ENCODE measurements around the gene FCRLA.
"Not testable (repeated sequence)": the region's sequence is repeated elsewhere in the genome, so short reads cannot be mapped to it uniquely, and the experiment has no call there.

Gene FCRLA

DNA sequence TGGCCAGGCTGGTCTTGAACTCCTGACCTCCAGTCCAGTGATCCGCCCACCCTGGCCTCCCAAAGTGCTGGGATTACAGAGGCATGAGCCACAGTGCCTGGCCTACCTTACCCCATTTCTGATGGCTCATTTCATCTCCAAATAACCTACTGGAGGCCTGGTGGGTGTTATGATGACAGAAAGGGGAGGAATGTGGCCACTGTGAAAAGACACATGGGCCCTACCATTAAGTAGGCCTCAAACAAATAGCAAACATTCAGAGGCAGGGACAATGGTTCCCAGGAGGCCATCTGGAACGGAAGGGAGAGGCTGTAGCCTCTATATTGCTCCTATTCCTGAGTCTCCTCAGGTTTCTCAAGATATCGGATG is 932 bp upstream of the FCRLA start:
- no peak for DNase-seq (ENCODE audit: low spot score)

DNA sequence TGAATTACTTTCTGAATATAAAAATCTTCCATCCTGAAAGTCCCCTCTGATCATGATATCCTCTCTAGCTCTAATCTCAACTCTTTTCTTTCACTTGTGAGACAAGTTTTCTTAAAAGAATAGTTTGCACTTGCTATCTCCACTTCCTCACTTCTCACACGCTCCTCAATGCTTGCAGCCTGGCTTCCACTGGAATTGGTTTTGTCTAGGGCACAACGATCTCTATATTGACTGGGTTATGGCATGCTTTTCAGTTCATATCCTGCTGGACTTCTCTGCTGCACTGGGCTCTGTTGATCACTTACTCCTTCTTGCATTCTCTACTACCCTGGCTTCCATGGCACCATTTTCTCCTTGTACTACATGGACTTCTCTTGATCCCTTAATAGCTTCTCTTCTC is 474 bp downstream of the FCRLA start:
- no peak for DNase-seq (ENCODE audit: low spot score)

- no peak for DNase-seq (ENCODE audit: low spot score)
These were observed 2.3 kb downstream of the FCRLA start for GRCh38 chr1:161709373-161709772.

GRCh38 chr1:161710560-161710959 is 3.5 kb downstream of the FCRLA start:
- DNase-seq (ENCODE audit: low spot score) = no peak

GRCh38 chr1:161718559-161719324 is 11.7 kb downstream of the FCRLA start:
- DNase-seq (ENCODE audit: low spot score) = no peak

DNA sequence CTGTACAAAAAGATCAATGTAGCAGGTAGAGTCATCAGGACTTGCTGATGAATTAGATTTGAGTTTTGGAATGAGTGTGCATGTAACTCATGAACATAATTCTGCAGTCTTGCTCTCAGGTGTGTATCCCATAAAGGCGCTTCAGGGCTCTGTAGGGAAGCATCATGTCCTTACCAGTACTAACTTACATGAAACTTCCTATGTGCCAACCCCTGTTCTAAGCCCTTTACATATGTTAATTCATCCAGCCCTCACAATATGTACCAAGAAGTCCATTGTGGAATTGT is 12.2 kb downstream of the FCRLA start:
- no peak for DNase-seq (ENCODE audit: low spot score)

- no peak for DNase-seq (ENCODE audit: low spot score)
These were observed 13.4 kb downstream of the FCRLA start for GRCh38 chr1:161720422-161720821.

GRCh38 chr1:161720956-161721737 is 14.1 kb downstream of the FCRLA start, which contains the start of gene FCRLB:
FCRLB (plus strand) TSS chr1:161721544; CDS start chr1:161722673, 1,129 bp downstream.
- DNase-seq (ENCODE audit: low spot score) = no peak

- peak; percentile 68 for DNase-seq (ENCODE audit: low spot score)
These were observed 14.8 kb downstream of the FCRLA start for GRCh38 chr1:161721738-161722343.

GRCh38 chr1:161722406-161722805 is 15.4 kb downstream of the FCRLA start:
- DNase-seq (ENCODE audit: low spot score) = no peak

DNA sequence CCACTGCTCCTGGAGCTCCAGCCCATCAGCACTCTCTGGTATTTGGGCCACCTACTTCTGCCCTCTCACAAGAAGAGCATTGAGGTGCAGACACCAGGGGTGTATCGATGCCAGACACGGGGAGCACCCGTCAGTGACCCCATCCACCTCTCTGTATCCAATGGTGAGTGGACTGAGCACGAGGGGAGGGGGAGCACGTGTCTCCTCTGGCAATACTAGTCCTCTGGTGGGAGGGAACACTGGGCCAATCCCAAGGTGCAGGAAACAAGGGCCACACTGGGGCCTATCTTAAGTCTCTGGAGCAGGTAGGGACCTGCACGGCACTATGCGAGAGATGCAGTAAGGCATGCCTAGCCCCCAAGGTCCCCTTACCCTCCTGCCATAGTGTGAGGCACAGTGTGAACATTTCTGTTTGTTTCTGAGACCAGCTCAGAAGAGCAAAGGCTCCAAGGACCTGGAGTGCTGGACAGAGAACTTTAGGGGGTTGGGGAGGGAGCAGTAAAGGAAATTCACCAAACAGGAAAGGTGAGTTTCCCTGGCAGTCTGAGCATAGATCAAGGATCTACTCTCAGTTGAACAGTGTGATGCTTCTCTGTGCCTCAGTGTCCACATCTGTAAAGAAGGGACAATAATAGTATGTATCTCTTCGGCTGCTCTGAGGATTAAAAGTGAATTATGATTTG is 16.6 kb downstream of the FCRLA start:
- DNase-seq (ENCODE audit: low spot score) = no peak

DNA sequence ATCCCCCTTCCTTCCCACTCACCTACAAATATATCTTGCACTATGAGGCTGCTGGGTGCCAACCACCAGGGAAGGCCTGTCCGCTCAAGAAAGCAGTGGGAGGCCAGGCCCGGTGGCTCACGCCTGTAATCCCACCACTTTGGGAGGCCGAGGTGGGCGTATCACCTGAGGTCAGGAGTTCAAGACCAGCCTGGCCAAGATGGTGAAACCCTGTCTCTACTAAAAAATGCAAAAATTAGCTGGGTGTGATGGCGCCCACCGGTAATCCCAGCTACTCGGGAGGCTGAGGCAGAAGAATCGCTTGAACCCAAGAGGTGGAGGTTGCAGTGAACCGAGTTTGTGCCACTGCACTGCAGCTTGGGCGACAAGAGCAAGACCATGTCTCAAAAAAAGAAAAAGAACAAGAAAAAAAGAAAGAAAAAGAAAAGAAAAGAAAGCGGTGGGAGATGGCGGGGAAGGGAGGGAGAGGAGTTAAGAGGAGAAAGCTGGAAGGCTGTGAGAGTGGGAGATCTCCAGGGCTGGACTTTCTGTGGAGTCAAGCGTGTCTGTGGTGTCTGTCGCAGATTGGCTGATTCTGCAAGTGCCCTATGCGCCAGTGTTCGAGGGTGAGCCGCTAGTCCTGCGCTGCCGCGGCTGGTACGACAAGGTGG is 18.4 kb downstream of the FCRLA start:
- DNase-seq (ENCODE audit: low spot score) = not testable (repeated sequence)

- peak; percentile 68 for DNase-seq (ENCODE audit: low spot score)
These were observed 19.0 kb downstream of the FCRLA start for GRCh38 chr1:161725908-161726472.

DNA sequence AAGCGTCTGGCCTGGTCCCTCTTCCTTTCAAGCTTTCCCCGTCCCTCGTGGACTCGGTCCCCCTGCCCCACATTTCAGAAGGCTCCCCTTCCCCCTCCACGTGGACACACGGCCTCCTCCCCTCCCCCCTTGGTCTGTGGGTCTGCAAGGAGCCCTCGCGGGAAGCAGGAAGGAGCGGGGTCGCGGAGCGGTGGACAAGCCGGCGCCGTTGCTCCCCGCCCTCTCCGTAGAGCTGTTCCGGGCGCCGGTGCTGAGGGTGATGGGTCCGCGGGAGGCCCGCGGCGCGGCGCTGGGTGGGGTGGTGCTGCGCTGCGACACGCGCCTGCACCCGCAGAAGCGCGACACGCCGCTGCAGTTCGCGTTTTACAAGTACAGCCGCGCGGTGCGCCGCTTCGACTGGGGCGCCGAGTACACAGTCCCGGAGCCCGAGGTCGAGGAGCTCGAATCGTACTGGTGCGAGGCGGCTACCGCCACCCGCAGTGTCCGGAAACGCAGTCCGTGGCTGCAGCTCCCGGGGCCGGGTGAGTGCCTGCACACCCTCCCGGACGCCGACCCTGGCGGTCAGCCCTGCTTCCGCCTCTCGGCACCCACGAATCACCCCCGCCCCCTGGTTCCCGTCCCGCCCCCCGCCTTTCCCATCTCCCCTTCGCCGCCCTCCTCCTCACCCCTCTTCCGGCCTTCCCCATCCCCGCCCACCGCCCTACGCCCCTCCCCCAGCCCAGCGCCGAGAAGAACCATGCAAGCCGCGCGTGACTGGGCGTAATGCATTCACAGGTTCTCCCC is 19.6 kb downstream of the FCRLA start:
- peak; percentile 70 for DNase-seq (ENCODE audit: low spot score)

- DNase-seq (ENCODE audit: low spot score) = no peak
These were observed 20.4 kb downstream of the FCRLA start for GRCh38 chr1:161727256-161727924.

DNA sequence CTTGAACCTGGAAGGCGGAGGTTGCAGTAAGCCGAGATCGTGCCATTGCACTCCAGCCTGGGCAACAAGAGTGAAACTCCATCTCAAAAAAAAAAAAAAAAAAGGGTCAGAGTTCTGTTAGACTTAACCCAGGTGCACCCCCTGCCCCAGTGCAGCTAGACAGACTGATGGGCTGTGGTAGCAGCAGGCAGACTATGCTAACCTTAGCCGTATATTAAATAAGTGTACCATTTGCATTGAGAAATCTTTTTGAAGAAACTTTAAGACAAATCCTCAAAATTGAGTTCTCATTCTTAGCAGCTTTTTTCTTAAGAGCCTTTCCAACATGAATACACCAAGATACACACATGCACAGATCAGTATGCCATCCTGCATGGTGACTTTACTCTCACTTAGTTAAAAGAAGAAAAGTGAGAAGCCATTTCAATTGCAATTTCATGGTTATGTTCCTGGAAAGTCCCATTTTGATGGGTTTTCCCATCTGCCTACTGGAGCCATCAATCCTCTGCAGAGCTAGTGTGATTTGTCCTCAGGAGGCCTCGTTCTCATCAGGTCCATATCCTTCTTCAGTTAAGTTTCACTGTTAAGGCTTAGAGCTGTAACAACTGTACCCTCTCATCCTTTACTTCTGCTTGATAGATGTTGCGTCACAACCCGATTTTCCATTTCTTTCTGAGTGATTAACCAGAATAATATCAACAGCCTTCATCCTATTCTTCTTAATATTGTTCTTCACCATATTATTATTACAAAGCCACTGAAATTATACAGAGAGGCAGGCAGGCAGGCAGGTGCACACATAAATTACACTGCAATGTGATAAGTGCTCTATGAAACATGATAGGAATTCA is 21.6 kb downstream of the FCRLA start:
- no peak for DNase-seq (ENCODE audit: low spot score)

- DNase-seq (ENCODE audit: low spot score) = peak; percentile 84
These were observed 23.1 kb downstream of the FCRLA start for GRCh38 chr1:161730050-161730564.

DNA sequence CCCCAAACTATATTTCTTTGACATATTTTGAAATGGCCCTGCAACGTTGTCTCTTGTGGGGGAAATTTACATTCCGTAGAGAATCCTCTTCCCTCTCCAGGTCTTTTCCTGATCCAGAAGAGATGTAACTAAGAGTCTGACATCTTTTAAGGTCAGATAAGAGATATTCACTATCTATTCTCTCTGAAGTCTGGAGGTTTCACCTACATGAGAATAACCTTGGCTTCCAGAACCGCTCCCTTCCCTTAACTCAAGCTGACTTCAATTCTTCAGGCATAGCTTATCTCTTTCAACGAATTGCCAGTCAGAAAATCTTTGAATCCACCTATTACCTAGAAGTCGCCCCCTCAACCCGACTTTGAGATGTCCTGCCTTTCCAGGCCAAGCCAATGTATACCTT is 24.2 kb downstream of the FCRLA start:
- no peak for DNase-seq (ENCODE audit: low spot score)

All from kidney capillary endothelial cell (primary cell).